ENCODE measurements around the gene RPTOR. TPM values are rescaled to one million over a fixed set of nuclear protein-coding genes. Genes with fewer than 3 reads are reported as not detected.

RPTOR gene
- total RNA-seq, 1 experiment from 2014 or later = 25.1 TPM

GRCh38 chr17:80910043-80910442 is 365.4 kb downstream of the RPTOR start:
- Histone ChIP-seq H3K79me1 (ENCODE audit: insufficient read depth, low read depth, low read length, poor library complexity, severe bottlenecking) (no peaks in the 10 kb centered on the region), H2BK15ac (ENCODE audit: low read depth, low read length) (no peak overlapping the region), H3K18ac (ENCODE audit: insufficient read length, low read depth, low read length) (no peak overlapping the region), H4K20me1 (ENCODE audit: control insufficient read depth, insufficient read depth, insufficient read length) (peaks cover 2% of the 10 kb centered on the region), H2BK12ac (ENCODE audit: insufficient read length, low read depth, low read length) (no peak overlapping the region), H3K27ac (ENCODE audit: insufficient read length, low read depth, low read length) (no peak overlapping the region), H4K8ac (replicated peaks; ENCODE audit: insufficient read length, low read depth, low read length) (no peak overlapping the region), H3K14ac (ENCODE audit: insufficient read depth, low read length) (no peak overlapping the region), H3K4me1 (ENCODE audit: insufficient read depth, low read length) (no peaks in the 10 kb centered on the region), H3K9me3 (ENCODE audit: control insufficient read depth, low read depth, low read length) (peaks cover 7% of the 10 kb centered on the region), H3K56ac (ENCODE audit: insufficient read length, low read depth, low read length) (no peak overlapping the region), H4K91ac (ENCODE audit: insufficient read length, low read depth, low read length) (no peak overlapping the region), H2AK5ac (ENCODE audit: insufficient read length, low read length) (no peak overlapping the region), H3K27me3 (ENCODE audit: insufficient read depth, low read length) (no peaks in the 10 kb centered on the region), H3K9ac (ENCODE audit: extremely low read depth, insufficient read length, low read length) (no peak overlapping the region), H2BK5ac (ENCODE audit: insufficient read length, low read length) (no peak overlapping the region), H3K79me2 (ENCODE audit: insufficient read depth, low read length) (no peaks in the 10 kb centered on the region), H2AFZ (ENCODE audit: low read length) (no peak overlapping the region), H3K4me2 (ENCODE audit: insufficient read depth, insufficient read length, low read length) (no peak overlapping the region), H4K5ac (ENCODE audit: insufficient read length, low read depth, low read length) (no peak overlapping the region), H3T11ph (ENCODE audit: low read length) (no peak overlapping the region), H3K4ac (ENCODE audit: low read depth, low read length) (no peak overlapping the region), H3K23me2 (ENCODE audit: insufficient read length, low read depth, low read length, poor library complexity, severe bottlenecking) (no peaks in the 10 kb centered on the region), H2BK20ac (ENCODE audit: low read depth, low read length, poor library complexity, severe bottlenecking) (no peak overlapping the region), H2BK120ac (ENCODE audit: low read depth, low read length, poor library complexity, severe bottlenecking) (no peak overlapping the region), H3K23ac (ENCODE audit: insufficient read length, low read depth, low read length) (no peak overlapping the region)
- TF ChIP-seq CTCF (conservative IDR thresholded peaks at IDR 0.05) = no peak
- no CpG with 5 or more reads among the region's 5 CpGs for WGBS (ENCODE audit: extremely low coverage, insufficient read length, low lambda C conversion rate)
- Mint-ChIP-seq H3K36me3 (ENCODE audit: insufficient read depth in 1 of 3, low read depth in 3 of 3) (peaks cover 15 to 34% (median 25%) of the 10 kb centered on the region in 3 experiments), H3K4me3 (no peak overlapping the region), H3K27ac (no peak overlapping the region), H3K9me3 (peaks cover 6 to 11% of the 10 kb centered on the region in 2 experiments), H3K27me3 (ENCODE audit: low read depth) (peaks cover 4% of the 10 kb centered on the region), H3K4me1 (no peaks in the 10 kb centered on the region)
- DNase-seq = no peak

Data from H9 (cell line).